ENCODE data around the gene RAP2A. TPM values are rescaled to one million over a fixed set of nuclear protein-coding genes. Genes with fewer than 3 reads are reported as not detected.

The RAP2A gene
- total RNA-seq, 1 experiment from 2014 or later: 15.2 TPM

- no peaks in the 10 kb centered on the region for H3K79me2 ChIP-seq (ENCODE audit: low read length)
- no peaks in the 10 kb centered on the region for H3K9me3 ChIP-seq (ENCODE audit: low read length)
- no peak for TF ChIP-seq EZH2phosphoT487 (IDR thresholded peaks at IDR 0.05; ENCODE audit: borderline replicate concordance, low read length)
- TF ChIP-seq, protein P1, sequence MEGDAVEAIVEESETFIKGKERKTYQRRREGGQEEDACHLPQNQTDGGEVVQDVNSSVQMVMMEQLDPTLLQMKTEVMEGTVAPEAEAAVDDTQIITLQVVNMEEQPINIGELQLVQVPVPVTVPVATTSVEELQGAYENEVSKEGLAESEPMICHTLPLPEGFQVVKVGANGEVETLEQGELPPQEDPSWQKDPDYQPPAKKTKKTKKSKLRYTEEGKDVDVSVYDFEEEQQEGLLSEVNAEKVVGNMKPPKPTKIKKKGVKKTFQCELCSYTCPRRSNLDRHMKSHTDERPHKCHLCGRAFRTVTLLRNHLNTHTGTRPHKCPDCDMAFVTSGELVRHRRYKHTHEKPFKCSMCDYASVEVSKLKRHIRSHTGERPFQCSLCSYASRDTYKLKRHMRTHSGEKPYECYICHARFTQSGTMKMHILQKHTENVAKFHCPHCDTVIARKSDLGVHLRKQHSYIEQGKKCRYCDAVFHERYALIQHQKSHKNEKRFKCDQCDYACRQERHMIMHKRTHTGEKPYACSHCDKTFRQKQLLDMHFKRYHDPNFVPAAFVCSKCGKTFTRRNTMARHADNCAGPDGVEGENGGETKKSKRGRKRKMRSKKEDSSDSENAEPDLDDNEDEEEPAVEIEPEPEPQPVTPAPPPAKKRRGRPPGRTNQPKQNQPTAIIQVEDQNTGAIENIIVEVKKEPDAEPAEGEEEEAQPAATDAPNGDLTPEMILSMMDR (conservative IDR thresholded peaks at IDR 0.05; ENCODE audit: low read depth, low read length): no peak
- TF ChIP-seq EZH2 (IDR thresholded peaks at IDR 0.05; ENCODE audit: low read length, unreplicated experiment): no peak
- no peak overlapping the region for H2AFZ ChIP-seq (ENCODE audit: low read length)
- no peak overlapping the region for H3K4me2 ChIP-seq (ENCODE audit: low read length)
- H3K4me3 ChIP-seq (ENCODE audit: low read length): no peak overlapping the region
- ATAC-seq (no peak), DNase-seq (no peak)
- no TSS peak for BruUV-seq (replicated peaks)
- H3K9ac ChIP-seq (ENCODE audit: low read length): no peak overlapping the region
- no peaks in the 10 kb centered on the region for H3K4me1 ChIP-seq (ENCODE audit: insufficient read depth, low read length)
- ChIA-PET POLR2A (ENCODE audit: unreplicated experiment) (no interaction called here), CTCF (no interaction called here)
- no peak overlapping the region for H3K27ac ChIP-seq (ENCODE audit: low read length)
- no peaks in the 10 kb centered on the region for H4K20me1 ChIP-seq (ENCODE audit: low read length)
- no peaks in the 10 kb centered on the region for H3K36me3 ChIP-seq (ENCODE audit: low read depth, low read length)
- intact Hi-C loops (cut with micrococcal nuclease): no loop called here
- no peaks in the 10 kb centered on the region for H3K9me2 ChIP-seq (replicated peaks; ENCODE audit: low read length)
- no peaks in the 10 kb centered on the region for H3F3A ChIP-seq (ENCODE audit: low read length, unreplicated experiment)
- H3K27me3 ChIP-seq (ENCODE audit: low read length): no peaks in the 10 kb centered on the region
These were observed 30.6 kb downstream of the RAP2A start for GRCh38 chr13:97464561-97464960.

DNA sequence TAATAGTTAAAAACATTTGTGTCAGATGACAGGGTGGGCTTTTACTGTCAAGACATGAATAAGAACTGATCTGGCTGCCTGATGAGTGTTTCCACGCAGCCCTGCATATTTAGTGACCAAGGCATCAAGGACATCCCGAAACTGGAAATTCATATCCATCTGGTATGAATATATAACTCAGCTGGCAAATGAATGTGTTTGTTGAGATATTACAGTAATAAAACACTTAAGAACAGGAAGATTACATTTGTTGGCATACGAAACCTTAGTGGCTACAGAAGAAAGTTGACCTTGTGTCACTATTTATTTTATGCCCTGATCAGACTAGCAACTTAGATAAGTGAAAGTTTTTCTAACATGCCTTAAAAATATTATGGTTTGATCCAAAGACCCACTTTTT, 32.8 kb downstream of the RAP2A start:
- ChIA-PET CTCF (no interaction called here), POLR2A (ENCODE audit: unreplicated experiment) (no interaction called here)
- H3K79me2 ChIP-seq (ENCODE audit: low read length): no peaks in the 10 kb centered on the region
- no peak overlapping the region for H3K9ac ChIP-seq (ENCODE audit: low read length)
- H3K4me1 ChIP-seq (ENCODE audit: insufficient read depth, low read length): no peaks in the 10 kb centered on the region
- TF ChIP-seq EZH2phosphoT487 (IDR thresholded peaks at IDR 0.05; ENCODE audit: borderline replicate concordance, low read length) (no peak), EZH2 (IDR thresholded peaks at IDR 0.05; ENCODE audit: low read length, unreplicated experiment) (no peak)
- TF ChIP-seq, protein P1 (conservative IDR thresholded peaks at IDR 0.05; ENCODE audit: low read depth, low read length): no peak
- TSS peak; percentile 13 for BruUV-seq (replicated peaks)
- H3K4me3 ChIP-seq (ENCODE audit: low read length): no peak overlapping the region
- H2AFZ ChIP-seq (ENCODE audit: low read length): no peak overlapping the region
- ATAC-seq (no peak), DNase-seq (no peak)
- H3K9me3 ChIP-seq (ENCODE audit: low read length): no peaks in the 10 kb centered on the region
- intact Hi-C loops (cut with micrococcal nuclease): no loop called here
- no peaks in the 10 kb centered on the region for H3K9me2 ChIP-seq (replicated peaks; ENCODE audit: low read length)
- H3K36me3 ChIP-seq (ENCODE audit: low read depth, low read length): no peaks in the 10 kb centered on the region
- H3K4me2 ChIP-seq (ENCODE audit: low read length): no peak overlapping the region
- no peaks in the 10 kb centered on the region for H3F3A ChIP-seq (ENCODE audit: low read length, unreplicated experiment)
- no peaks in the 10 kb centered on the region for H3K27me3 ChIP-seq (ENCODE audit: low read length)
- no peaks in the 10 kb centered on the region for H4K20me1 ChIP-seq (ENCODE audit: low read length)
- H3K27ac ChIP-seq (ENCODE audit: low read length): no peak overlapping the region

- Histone ChIP-seq H3K9me3 (ENCODE audit: low read length) (no peaks in the 10 kb centered on the region), H2AFZ (ENCODE audit: low read length) (no peak overlapping the region), H3K4me3 (ENCODE audit: low read length) (no peak overlapping the region), H3K36me3 (ENCODE audit: low read depth, low read length) (no peaks in the 10 kb centered on the region), H4K20me1 (ENCODE audit: low read length) (no peaks in the 10 kb centered on the region), H3K4me1 (ENCODE audit: insufficient read depth, low read length) (no peaks in the 10 kb centered on the region), H3K27ac (ENCODE audit: low read length) (no peak overlapping the region), H3K79me2 (ENCODE audit: low read length) (no peaks in the 10 kb centered on the region), H3K9ac (ENCODE audit: low read length) (no peak overlapping the region), H3F3A (ENCODE audit: low read length, unreplicated experiment) (no peaks in the 10 kb centered on the region), H3K4me2 (ENCODE audit: low read length) (no peak overlapping the region), H3K27me3 (ENCODE audit: low read length) (no peaks in the 10 kb centered on the region), H3K9me2 (replicated peaks; ENCODE audit: low read length) (no peaks in the 10 kb centered on the region)
- POLR2A ChIA-PET (ENCODE audit: unreplicated experiment): no interaction called here
- ATAC-seq (no peak), DNase-seq (no peak)
- BruUV-seq (replicated peaks): no TSS peak
- TF ChIP-seq, protein P1 (conservative IDR thresholded peaks at IDR 0.05; ENCODE audit: low read depth, low read length): no peak
- TF ChIP-seq EZH2phosphoT487 (IDR thresholded peaks at IDR 0.05; ENCODE audit: borderline replicate concordance, low read length) (no peak), EZH2 (IDR thresholded peaks at IDR 0.05; ENCODE audit: low read length, unreplicated experiment) (no peak)
- intact Hi-C loops (cut with micrococcal nuclease): no loop called here
- CTCF ChIA-PET: no interaction called here
These were observed 34.4 kb downstream of the RAP2A start for GRCh38 chr13:97468331-97468730.
